Loucy (cell line): ENCODE data around the gene MACC1.

Source experiments
- H2AFZ ChIP-seq: fragments of 200-600 bp; sonication (generic); 2 replicates; pipeline ENCODE4 v1.6.0; 2016; ENCODE audit warnings: antibody characterized with exemption, mild to moderate bottlenecking, low read length, moderate library complexity
- H3F3A ChIP-seq: fragments of 200-600 bp; 2 replicates; pipeline ENCODE4 v1.6.0; 2016; ENCODE audit warnings: antibody characterized with exemption, low read depth, mild to moderate bottlenecking
- H3K27me3 ChIP-seq: fragments of 200-600 bp; sonication (generic); 2 replicates; pipeline ENCODE4 v1.6.1; 2014; ENCODE audit warnings: low read length, mild to moderate bottlenecking; ENCODE audit not compliant: insufficient read depth, poor library complexity, severe bottlenecking
- H3K36me3 ChIP-seq: fragments of 200-600 bp; sonication (generic); 2 replicates; pipeline ENCODE4 v1.6.1; 2016; ENCODE audit warnings: low read length; ENCODE audit not compliant: insufficient read depth
- H3K4me1 ChIP-seq: fragments of 200-600 bp; sonication (generic); 2 replicates; pipeline ENCODE4 v1.5.1; 2014; ENCODE audit warnings: low read length, mild to moderate bottlenecking; ENCODE audit not compliant: insufficient read depth, poor library complexity, severe bottlenecking
- H3K4me2 ChIP-seq: fragments of 200-600 bp; sonication (generic); 2 replicates; pipeline ENCODE4 v1.6.0; 2014; ENCODE audit warnings: antibody characterized with exemption, low read length, low read depth, mild to moderate bottlenecking; ENCODE audit not compliant: poor library complexity, severe bottlenecking
- H3K4me3 ChIP-seq: fragments of 200-600 bp; sonication (generic); 2 replicates; pipeline ENCODE4 v1.5.1; 2014; ENCODE audit warnings: low read length, mild to moderate bottlenecking, mixed read lengths; ENCODE audit not compliant: poor library complexity, severe bottlenecking
- H3K79me2 ChIP-seq: fragments of 200-600 bp; sonication (generic); 2 replicates; pipeline ENCODE4 v1.6.1; 2014; ENCODE audit warnings: low read length; ENCODE audit not compliant: insufficient read depth
- H3K9ac ChIP-seq: fragments of 200-600 bp; sonication (generic); 2 replicates; pipeline ENCODE4 v1.6.0; 2014; ENCODE audit warnings: mild to moderate bottlenecking, low read depth, low read length, moderate library complexity; ENCODE audit not compliant: poor library complexity, severe bottlenecking
- H3K9me2 ChIP-seq: fragments of 200-600 bp; sonication (generic); replicated peaks from 2 replicates; pipeline ENCODE4 v1.6.1; 2016; ENCODE audit warnings: low read depth, low read length, mixed read lengths
- H3K9me3 ChIP-seq: fragments of 200-600 bp; sonication (generic); 2 replicates; pipeline ENCODE4 v1.6.1; 2014; ENCODE audit warnings: mild to moderate bottlenecking, antibody characterized with exemption, low read length, low read depth; ENCODE audit not compliant: insufficient read depth
- H4K20me1 ChIP-seq: fragments of 200-600 bp; sonication (generic); 2 replicates; pipeline ENCODE4 v1.6.0; 2014; ENCODE audit warnings: antibody characterized with exemption, low read length, mild to moderate bottlenecking; ENCODE audit not compliant: insufficient read depth, poor library complexity, severe bottlenecking
- CTCF ChIP-seq: fragments of 200-600 bp; sonication (generic); conservative IDR thresholded peaks from 2 replicates; pipeline ENCODE4 v1.5.1; 2014; ENCODE audit warnings: mild to moderate bottlenecking, antibody characterized with exemption, low read length
- EZH2phosphoT487 ChIP-seq: fragments of 200-600 bp; IDR thresholded peaks from 2 replicates; pipeline ENCODE4 v1.6.1; 2018; ENCODE audit warnings: antibody characterized with exemption, mild to moderate bottlenecking, moderate library complexity, borderline replicate concordance

Gene MACC1

GRCh38 chr7:20198260-20198659, 18.9 kb downstream of the MACC1 start:
- TF ChIP-seq EZH2phosphoT487 (no peak), CTCF (no peak)
- H3K27me3 ChIP-seq, result no peaks in the 10 kb centered on the region
- no peaks in the 10 kb centered on the region for H3K9me3 ChIP-seq
- H3K9ac ChIP-seq, result no peak overlapping the region
- H4K20me1 ChIP-seq, result no peaks in the 10 kb centered on the region
- no peaks in the 10 kb centered on the region for H3K36me3 ChIP-seq
- H2AFZ ChIP-seq, result no peak overlapping the region
- H3F3A ChIP-seq, result no peaks in the 10 kb centered on the region; the same call in 1 of the 2 replicates
- H3K4me1 ChIP-seq, result peaks cover 28% of the 10 kb centered on the region
- H3K4me2 ChIP-seq, result no peak overlapping the region
- H3K4me3 ChIP-seq, result no peak overlapping the region
- H3K9me2 ChIP-seq, result no peaks in the 10 kb centered on the region
- no peaks in the 10 kb centered on the region for H3K79me2 ChIP-seq

GRCh38 chr7:20197837-20198236, 19.3 kb downstream of the MACC1 start:
- H3K9me2 ChIP-seq, result no peaks in the 10 kb centered on the region
- no peaks in the 10 kb centered on the region for H3K36me3 ChIP-seq
- no peak overlapping the region for H3K4me2 ChIP-seq
- no peak overlapping the region for H3K4me3 ChIP-seq
- H3K79me2 ChIP-seq, result no peaks in the 10 kb centered on the region
- no peaks in the 10 kb centered on the region for H3K9me3 ChIP-seq
- H2AFZ ChIP-seq, result no peak overlapping the region
- no peak overlapping the region for H3K9ac ChIP-seq
- no peaks in the 10 kb centered on the region for H4K20me1 ChIP-seq
- TF ChIP-seq EZH2phosphoT487 (no peak), CTCF (peak; percentile 79)
- H3K4me1 ChIP-seq, result peaks cover 28% of the 10 kb centered on the region
- no peaks in the 10 kb centered on the region; the same call in 1 of the 2 replicates for H3F3A ChIP-seq
- H3K27me3 ChIP-seq, result no peaks in the 10 kb centered on the region

GRCh38 chr7:20197125-20197748, 19.9 kb downstream of the MACC1 start:
- H2AFZ ChIP-seq, result no peak overlapping the region
- H3K9me3 ChIP-seq, result no peaks in the 10 kb centered on the region
- no peaks in the 10 kb centered on the region for H3K36me3 ChIP-seq
- H3K9ac ChIP-seq, result no peak overlapping the region
- TF ChIP-seq CTCF (no peak), EZH2phosphoT487 (no peak)
- H4K20me1 ChIP-seq, result no peaks in the 10 kb centered on the region
- no peaks in the 10 kb centered on the region for H3K79me2 ChIP-seq
- H3K4me2 ChIP-seq, result no peak overlapping the region
- H3K9me2 ChIP-seq, result no peaks in the 10 kb centered on the region
- H3K4me1 ChIP-seq, result peaks cover 28% of the 10 kb centered on the region
- H3K4me3 ChIP-seq, result no peak overlapping the region
- H3K27me3 ChIP-seq, result no peaks in the 10 kb centered on the region
- no peaks in the 10 kb centered on the region; the same call in 1 of the 2 replicates for H3F3A ChIP-seq
